Right lobe of liver (tissue), 6 donors: ENCODE results near the gene UNC79. TPM values are rescaled to one million over a fixed set of nuclear protein-coding genes. Genes with fewer than 3 reads are reported as not detected.

Experiments
- ATAC-seq, 4 donors: fragments of 200-7000 bp; cut with Tn5 transposase; one replicate each; pipeline ENCODE4 v1.9.1; 2020; ENCODE audit warnings: mild to moderate bottlenecking in 4 of 4, moderate library complexity in 4 of 4
- DNase-seq, 3 donors: peaks; one replicate each; pipeline ENCODE4 v3.0.0-alpha.2; 2020
- H3K27ac ChIP-seq, 3 donors: fragments of 200-600 bp; one replicate each; pipeline ENCODE4 v1.8.0; 2022
- H3K27me3 ChIP-seq, 2 donors: fragments of 200-600 bp; one replicate each; pipeline ENCODE4 v1.8.0; 2022
- H3K36me3 ChIP-seq, 4 donors: fragments of 200-600 bp; sonication (generic) in 1 of 4; one replicate each; pipeline versions ENCODE4 v1.5.1 to v1.8.0; 2017 to 2022; ENCODE audit warnings: control low read depth in 1 of 4
- H3K4me1 ChIP-seq, 4 donors: fragments of 200-600 bp; sonication (generic) in 1 of 4; one replicate each; pipeline versions ENCODE4 v1.5.1 to v1.8.0; 2017 to 2022; ENCODE audit warnings: control low read depth in 1 of 4
- H3K4me3 ChIP-seq, 3 donors: fragments of 200-600 bp; one replicate each; pipeline ENCODE4 v1.8.0; 2022
- H3K9me3 ChIP-seq, 4 donors: fragments of 200-600 bp; sonication (generic) in 1 of 4; one replicate each; pipeline versions ENCODE4 v1.5.1 to v1.8.0; 2017 to 2022; ENCODE audit warnings: control low read depth in 1 of 4
- POLR2A ChIP-seq: fragments of 450-650 bp; IDR thresholded peaks from one replicate; pipeline ENCODE4 v1.6.1; 2017; ENCODE audit warnings: antibody characterized with exemption, mild to moderate bottlenecking
- WGBS: methylation state at CpG from one replicate; pipeline ENCODE4 v1.1.6; 2018; ENCODE audit warnings: low coverage, low lambda C conversion rate; ENCODE audit not compliant: insufficient coverage; ENCODE audit errors: missing lambda C conversion rate; 5-methylcytosine and 5-hydroxymethylcytosine counted together
- intact Hi-C, 2 donors: fragments of 100-400 bp; cut with DNase I; formaldehyde crosslinking; loops; one replicate each; pipeline versions ENCODE4 v1.11.2 to v1.14.1; 2022
- total RNA-seq, 6 experiments: library from RNA; depleted of rRNA in 2 of 6; stranded (reverse); fragments of >200 nt in 2 of 6; fragmentation: NEBNext Ultra II Directional in 3 of 6; extraction: Animal tissue kit (Norgen Biotek cat#: 25700) in 3 of 6; gene quantifications; one replicate each; pipeline versions ENCODE4 v1.1.0 to v1.2.4, GENCODE V29; 2016 to 2023
- TF ChIP-seq, protein P1 (sequence below), 4 donors: fragments of 200-600 bp in 3 of 4; fragments of 450-650 bp in 1 of 4; IDR thresholded peaks; one replicate each; pipeline versions ENCODE4 v1.5.1 to v1.8.0; 2016 to 2022; ENCODE audit warnings: antibody characterized with exemption in 4 of 4, mild to moderate bottlenecking in 2 of 4
- donor health status: DM: no; HTN: yes; CAD: no.
- donor health status: DM: no; HTN: no; CAD: no.
- donor health status: DM: no; HTN: no; CAD: no.
- donor health status: DM: no; HTN: yes; CAD: no.
- donor health status: DM: no; HTN: yes; CAD: no.

Gene UNC79
- total RNA-seq, 6 experiments from 2014 or later = 0.04 to 0.10 (median 0.07) TPM; not detected in 2

DNA sequence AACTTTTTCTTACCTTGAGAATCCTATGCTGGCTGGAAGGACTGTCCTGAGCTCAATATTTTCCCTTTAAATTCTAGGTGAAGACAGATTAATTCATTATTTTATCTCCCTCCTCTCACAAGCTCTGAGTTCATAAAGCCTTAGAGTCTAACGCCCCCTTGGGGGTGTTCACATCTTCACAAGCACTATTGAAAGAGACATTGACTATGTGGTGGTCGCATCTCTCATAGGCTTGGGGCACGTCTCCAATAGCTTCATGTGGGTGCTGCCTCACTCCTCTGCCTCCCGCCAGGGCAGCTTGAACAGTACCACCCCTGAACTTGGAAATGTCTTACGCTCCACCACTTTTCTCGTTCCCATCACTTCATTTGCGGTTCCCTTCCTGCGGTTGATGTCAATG is 106.2 kb downstream of the UNC79 start:
- no peak for ATAC-seq
- intact Hi-C loops = no loop called here
- H3K4me1 ChIP-seq = no peaks in the 10 kb centered on the region
- WGBS = 50% methylated on average over 7 of the region's 8 CpGs
- DNase-seq = no peak
- no peaks in the 10 kb centered on the region for H3K9me3 ChIP-seq
- H3K36me3 ChIP-seq = no peaks in the 10 kb centered on the region
- H3K27ac ChIP-seq = no peak overlapping the region
- no peak for TF ChIP-seq POLR2A
- TF ChIP-seq, protein P1, sequence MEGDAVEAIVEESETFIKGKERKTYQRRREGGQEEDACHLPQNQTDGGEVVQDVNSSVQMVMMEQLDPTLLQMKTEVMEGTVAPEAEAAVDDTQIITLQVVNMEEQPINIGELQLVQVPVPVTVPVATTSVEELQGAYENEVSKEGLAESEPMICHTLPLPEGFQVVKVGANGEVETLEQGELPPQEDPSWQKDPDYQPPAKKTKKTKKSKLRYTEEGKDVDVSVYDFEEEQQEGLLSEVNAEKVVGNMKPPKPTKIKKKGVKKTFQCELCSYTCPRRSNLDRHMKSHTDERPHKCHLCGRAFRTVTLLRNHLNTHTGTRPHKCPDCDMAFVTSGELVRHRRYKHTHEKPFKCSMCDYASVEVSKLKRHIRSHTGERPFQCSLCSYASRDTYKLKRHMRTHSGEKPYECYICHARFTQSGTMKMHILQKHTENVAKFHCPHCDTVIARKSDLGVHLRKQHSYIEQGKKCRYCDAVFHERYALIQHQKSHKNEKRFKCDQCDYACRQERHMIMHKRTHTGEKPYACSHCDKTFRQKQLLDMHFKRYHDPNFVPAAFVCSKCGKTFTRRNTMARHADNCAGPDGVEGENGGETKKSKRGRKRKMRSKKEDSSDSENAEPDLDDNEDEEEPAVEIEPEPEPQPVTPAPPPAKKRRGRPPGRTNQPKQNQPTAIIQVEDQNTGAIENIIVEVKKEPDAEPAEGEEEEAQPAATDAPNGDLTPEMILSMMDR (IDR thresholded peaks at IDR 0.05) = no peak
- no peak overlapping the region for H3K4me3 ChIP-seq
- H3K27me3 ChIP-seq = no peaks in the 10 kb centered on the region

DNA sequence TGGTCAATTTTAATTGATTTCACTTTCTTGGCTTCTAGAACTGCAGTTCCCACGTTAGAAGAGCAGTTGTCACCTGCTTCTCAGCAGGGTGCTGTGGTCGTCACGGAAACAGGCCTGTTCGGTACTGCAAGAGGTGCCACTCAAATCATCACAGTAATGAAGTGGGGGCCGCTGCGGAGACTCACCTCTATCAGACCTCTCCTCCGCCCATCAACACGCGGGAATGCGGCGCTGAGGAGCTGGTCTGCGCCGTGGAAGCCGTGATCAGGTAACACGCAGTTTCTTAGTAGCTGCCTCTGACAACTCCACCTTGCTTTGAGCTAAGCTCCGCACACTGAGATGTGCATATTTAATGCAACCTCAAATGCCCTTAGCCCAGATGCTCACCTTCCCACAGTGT is 107.2 kb downstream of the UNC79 start:
- no peak for DNase-seq
- intact Hi-C loops = no loop called here
- no peak overlapping the region for H3K4me3 ChIP-seq
- no peak for ATAC-seq
- H3K27ac ChIP-seq = no peak overlapping the region
- 67% methylated on average over 5 of the region's 16 CpGs for WGBS
- no peaks in the 10 kb centered on the region for H3K27me3 ChIP-seq
- TF ChIP-seq, protein P1 (IDR thresholded peaks at IDR 0.05) = no peak
- no peak for TF ChIP-seq POLR2A
- H3K4me1 ChIP-seq = no peaks in the 10 kb centered on the region
- no peaks in the 10 kb centered on the region for H3K9me3 ChIP-seq
- no peaks in the 10 kb centered on the region for H3K36me3 ChIP-seq

DNA sequence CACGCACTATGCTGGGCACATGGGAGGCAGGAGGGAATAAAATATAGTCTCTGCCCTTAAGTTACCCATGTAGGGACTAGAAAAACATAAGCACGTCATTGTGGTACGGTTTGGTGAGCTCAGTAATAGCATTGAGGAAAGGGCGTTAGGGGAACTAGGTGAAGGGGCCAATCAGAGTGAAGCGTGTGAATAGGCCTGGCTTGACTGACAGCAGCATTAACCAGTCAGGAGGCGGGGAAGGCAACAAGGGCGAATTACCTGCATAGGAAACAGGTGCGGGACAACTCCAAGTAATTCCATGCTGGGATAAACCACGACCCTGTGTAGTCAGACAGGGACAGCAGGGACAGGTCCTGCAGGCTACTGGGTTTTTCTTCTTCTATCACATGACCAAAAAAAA is 107.7 kb downstream of the UNC79 start:
- H3K4me1 ChIP-seq = no peaks in the 10 kb centered on the region
- H3K27me3 ChIP-seq = no peaks in the 10 kb centered on the region
- H3K4me3 ChIP-seq = no peak overlapping the region
- no peaks in the 10 kb centered on the region for H3K36me3 ChIP-seq
- no peak overlapping the region for H3K27ac ChIP-seq
- no peaks in the 10 kb centered on the region for H3K9me3 ChIP-seq
- DNase-seq (no peak), ATAC-seq (no peak)
- WGBS = 71% methylated on average over 8 of the region's 9 CpGs
- no peak for TF ChIP-seq POLR2A
- TF ChIP-seq, protein P1 (IDR thresholded peaks at IDR 0.05) = no peak
- intact Hi-C loops = no loop called here

DNA sequence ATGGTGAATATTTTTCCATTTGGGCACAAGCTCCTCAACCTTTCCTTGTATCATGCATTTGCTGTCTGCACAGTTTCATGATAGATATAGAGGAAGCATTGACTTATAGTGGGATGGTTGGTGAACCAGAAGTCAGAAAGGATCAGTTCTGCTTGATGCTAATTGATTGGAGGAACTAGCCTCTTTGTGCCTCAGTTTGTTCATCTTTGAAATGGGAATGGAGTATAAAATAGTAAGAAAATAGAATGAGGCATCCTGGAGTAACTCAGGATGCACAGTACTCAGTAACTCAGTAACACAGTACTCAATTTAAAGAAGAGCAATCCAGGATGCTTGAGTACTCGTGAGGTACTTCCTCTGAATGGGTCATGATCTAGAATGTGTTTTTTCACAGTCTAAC is 109.5 kb downstream of the UNC79 start:
- WGBS = 47% methylated on average over 1 of the region's 1 CpG
- no peak for ATAC-seq
- intact Hi-C loops = loop anchor here in 1 of 2 donors (10.0 kb wide), 1 partner anchor 305 kb away; no protein-coding TSS in a partner anchor

DNA sequence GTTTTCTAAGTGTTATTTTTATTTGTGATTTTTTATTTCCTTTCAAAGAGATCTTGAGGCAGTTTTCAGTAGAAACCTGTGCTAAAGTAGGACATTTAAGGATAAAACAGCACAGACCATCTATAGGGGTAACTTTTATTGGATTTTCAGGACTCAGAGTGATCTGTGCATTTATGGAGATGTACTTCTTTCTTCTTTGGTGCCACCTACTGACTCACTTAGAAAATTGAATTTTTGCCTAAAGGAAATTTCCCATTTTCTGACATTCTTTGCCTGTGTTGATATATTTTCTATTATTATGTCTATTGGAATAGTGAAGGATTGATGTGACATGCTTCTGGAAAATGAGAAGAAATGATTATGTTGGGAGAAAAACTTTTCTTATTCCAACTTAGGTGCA is 113.0 kb downstream of the UNC79 start:
- H3K4me3 ChIP-seq = no peak overlapping the region
- H3K36me3 ChIP-seq = no peaks in the 10 kb centered on the region
- H3K27me3 ChIP-seq = no peaks in the 10 kb centered on the region
- TF ChIP-seq POLR2A = no peak
- TF ChIP-seq, protein P1 (IDR thresholded peaks at IDR 0.05) = peak; percentile 21 to 39 (median 34)
- ATAC-seq = peak in 1 of 4 donors; percentile 28
- no peaks in the 10 kb centered on the region for H3K9me3 ChIP-seq
- no peak for DNase-seq
- intact Hi-C loops = loop anchor here in 1 of 2 donors (10.0 kb wide), 1 partner anchor 309 kb away; no protein-coding TSS in a partner anchor
- H3K4me1 ChIP-seq = no peaks in the 10 kb centered on the region
- H3K27ac ChIP-seq = no peak overlapping the region

More for the DNA sequence above, 109.5 kb downstream of the UNC79 start:
- TF ChIP-seq POLR2A = no peak
- Histone ChIP-seq H3K27me3 (no peaks in the 10 kb centered on the region), H3K4me3 (no peak overlapping the region), H3K27ac (no peak overlapping the region), H3K4me1 (no peaks in the 10 kb centered on the region), H3K9me3 (no peaks in the 10 kb centered on the region), H3K36me3 (no peaks in the 10 kb centered on the region)
- DNase-seq = no peak
